HG02973 (cell line): ENCODE measurements around the gene MIF.
"Not testable (repeated sequence)": the region's sequence is repeated elsewhere in the genome, so short reads cannot be mapped to it uniquely, and the experiment has no call there.

Experiments used
- ATAC-seq: cut with Tn5 transposase; IDR thresholded peaks from one replicate; pipeline ENCODE4 v1.9.1; 2021; ENCODE audit warnings: moderate library complexity; ENCODE audit not compliant: unreplicated experiment

The MIF gene

DNA sequence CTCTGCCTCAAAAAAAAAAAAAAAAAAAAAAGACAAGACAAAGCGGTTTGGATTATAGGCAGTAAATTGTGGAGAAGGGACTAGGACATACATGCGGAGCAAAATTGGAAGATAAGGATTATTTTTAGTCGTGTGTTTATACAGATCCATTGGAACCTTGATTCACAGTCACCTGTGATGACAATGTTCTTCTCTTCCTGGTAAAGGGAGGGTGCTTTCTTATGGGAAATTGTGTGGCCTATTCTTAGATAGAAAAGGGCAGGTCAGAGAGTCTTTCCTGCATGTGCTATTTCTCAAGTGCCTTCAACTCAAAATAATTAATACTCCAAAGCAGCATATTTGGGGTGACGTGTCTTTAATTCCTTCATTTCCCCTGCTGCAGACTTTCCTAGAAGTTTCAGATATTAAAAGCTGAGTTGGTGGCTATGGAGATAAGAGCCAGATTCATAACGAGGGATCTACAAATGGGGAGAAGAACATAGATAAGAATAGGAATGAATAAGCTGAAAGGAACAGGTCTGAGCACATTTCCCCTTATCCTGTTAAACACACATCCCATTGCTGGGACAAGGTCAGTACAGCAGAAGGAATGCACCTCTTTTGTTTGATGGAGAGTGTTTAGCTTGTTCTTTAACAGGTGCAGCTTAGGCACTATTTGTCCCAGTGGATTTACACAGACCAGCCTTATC, 44.3 kb downstream of the MIF start:
- ATAC-seq, result no peak

GRCh38 chr22:23939017-23939357, 44.8 kb downstream of the MIF start:
- no peak for ATAC-seq

DNA sequence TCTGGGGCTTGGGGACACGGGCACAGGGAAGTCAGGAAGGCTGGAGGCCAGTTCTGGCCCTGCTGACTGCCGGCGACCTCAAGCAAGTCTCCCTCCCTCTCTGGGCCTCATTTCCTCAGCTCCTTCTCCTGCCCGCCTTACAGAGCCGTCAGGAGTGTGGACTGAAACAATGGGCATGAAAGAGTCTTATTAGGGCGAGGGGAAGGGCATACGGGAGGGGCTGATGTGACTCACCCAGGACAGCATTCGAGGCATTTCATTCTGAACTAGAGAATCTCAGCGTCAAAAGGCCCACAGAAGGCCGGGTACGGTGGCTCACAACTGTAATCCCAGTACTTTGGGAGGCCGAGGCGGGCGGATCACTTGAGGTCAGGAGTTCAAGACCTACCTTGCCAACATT, 46.0 kb downstream of the MIF start:
- ATAC-seq, result not testable (repeated sequence)
